ENCODE measurements around the gene COL20A1.
"Not testable (repeated sequence)": the region's sequence is repeated elsewhere in the genome, so short reads cannot be mapped to it uniquely, and the experiment has no call there.

The COL20A1 gene

GRCh38 chr20:63365601-63366389 lies 72.8 kb downstream of the COL20A1 start:
- no peak for DNase-seq

GRCh38 chr20:63366390-63367365 lies 73.7 kb downstream of the COL20A1 start:
- no peak for DNase-seq

DNA sequence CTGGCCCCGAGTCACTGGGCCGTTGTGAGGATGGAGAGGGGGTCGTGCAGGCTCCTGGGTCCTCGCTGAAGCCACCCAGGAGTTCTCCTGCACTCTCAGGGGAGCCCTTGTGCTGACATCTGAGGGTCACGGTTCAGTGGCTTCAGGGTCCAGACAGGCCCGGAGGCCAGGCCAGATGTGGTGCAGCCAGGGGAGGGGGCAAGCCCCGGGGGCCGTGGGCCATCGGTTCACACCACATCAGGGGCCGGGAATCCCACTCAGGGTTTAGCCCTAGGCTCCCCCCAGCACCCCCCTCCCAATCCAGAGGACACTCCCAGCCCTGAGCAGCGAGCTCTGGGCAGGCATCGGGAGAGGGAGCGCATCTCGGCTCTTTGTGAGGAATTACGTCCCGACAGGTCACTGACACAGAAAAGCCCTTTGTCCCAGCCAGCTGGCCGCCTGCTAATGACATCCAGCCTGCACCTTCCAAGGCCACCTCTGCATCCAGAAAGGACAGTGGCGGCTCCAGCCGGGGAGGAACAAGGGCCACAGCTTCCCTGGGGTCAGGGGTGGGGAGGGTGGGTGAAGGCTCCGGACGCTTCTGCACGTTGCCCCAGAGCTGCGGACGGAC lies 74.6 kb downstream of the COL20A1 start:
- no peak for DNase-seq

DNA sequence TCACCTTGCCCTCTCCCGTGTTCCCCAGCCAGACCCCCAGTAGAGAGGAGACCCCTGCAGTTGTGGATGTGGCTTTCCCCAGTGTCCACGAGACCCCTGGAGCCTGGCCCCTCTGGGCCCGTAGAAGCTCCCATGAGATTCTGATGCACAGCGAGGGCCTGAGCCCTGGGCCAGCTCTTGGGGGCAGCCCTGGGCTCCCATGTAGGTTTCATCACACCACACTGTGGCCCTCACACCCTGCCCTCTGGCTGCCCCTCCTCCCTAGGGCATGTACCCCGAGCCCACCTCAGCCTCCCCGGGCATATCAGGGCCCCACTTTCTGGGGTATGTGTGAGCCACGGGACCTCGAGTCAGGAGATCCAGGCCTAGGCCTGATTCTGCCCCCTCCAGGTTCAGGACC lies 75.2 kb downstream of the COL20A1 start:
- DNase-seq: no peak

DNA sequence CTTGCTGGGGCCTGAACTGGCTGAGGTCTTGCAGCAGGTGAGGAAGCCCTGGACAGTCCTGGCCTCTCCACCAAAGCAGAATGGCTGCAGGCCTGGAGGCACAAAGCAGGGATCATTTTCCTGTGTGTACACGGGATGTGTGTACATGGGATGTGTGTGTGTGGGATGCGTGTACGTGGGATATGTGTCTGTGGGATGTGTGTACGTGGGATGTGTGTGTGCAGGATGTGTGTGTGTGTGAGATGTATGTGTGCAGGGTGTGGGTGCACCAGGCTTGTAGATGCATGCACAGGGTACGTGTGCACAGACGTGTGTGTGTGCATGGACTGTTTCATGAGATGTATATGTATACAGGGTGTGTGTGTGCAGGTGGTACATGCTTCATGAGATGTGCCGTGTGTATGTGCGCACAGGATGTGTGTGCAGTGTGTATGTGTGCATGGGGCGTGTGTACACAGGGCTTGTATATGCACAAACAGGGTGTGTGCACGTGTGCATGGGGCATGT lies 76.1 kb downstream of the COL20A1 start:
- DNase-seq: no peak

DNA sequence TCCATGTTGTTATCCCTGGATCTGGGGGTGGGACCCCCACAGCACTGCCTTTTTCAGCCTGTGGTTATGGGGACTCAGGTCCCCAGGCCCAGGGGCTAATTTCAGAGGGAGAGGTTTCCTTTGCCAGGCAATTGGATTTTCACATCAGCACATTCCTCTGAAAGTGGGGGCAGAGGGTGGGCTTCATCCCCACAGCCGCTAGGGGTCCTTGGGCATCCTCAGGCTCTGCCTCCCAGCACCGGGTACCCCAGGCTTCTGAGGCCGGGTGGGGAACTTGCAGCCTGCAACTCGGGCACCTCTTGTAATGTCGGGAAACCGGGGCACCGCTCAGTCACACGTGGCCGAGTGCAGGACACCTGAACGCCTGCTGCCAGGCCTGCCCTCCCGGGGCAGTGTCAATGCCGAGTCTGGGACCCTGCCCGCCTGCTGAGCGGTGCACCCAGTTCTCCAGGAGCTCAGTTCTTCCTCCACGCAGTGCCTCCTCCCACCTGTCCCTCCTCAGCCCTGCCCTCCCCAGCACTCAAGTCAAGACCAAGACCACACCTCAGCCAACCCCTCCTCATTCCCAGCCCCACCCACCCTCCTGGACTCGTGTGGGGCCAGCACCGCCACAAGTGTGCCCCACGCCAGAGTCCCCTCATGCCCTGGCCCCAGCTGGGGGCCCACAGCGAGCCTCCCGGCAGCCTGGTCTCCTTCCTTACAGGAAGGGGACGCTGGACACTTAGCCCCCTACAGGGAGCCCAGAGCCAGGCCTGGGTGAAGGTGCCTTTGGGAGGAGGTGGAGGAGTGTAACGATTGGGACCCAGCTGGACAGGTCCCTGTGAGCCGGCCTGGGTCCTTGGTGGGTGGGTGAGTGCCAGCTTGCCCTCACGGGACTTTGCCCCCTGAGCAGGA lies 77.0 kb downstream of the COL20A1 start:
- no peak for DNase-seq

DNA sequence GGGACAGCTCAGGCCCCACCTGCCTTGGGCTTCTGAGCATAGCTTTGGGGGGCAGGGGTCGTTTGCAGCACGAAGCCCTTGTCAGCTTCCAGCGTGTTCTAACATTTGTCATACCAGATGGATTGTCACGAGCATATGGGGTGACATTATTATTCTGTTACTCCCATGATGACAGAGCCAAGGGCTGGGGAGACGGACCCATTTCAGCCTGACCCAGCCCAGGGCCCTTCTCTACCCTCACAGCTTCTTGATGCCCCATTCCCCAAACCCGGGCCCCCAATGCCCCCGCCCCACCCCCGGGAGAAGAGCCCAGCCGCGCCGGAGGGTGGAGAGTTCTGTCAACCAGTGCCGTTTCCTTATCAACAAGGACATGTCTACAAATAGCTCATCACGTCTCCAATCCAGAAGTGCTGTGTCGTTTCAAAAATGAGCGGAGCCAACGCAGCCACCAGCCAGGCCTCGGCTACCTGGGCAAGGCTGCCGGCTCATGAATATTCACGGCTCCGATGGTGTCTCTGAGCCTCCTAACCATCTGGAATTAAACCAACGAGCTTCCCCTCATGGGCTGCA lies 77.7 kb downstream of the COL20A1 start:
- DNase-seq: no peak

- DNase-seq: no peak
Measured at GRCh38 chr20:63371291-63371865, 78.4 kb downstream of the COL20A1 start.

- DNase-seq: no peak
Measured at GRCh38 chr20:63372971-63373885, 80.2 kb downstream of the COL20A1 start.

GRCh38 chr20:63373996-63374395 lies 81.0 kb downstream of the COL20A1 start:
- DNase-seq: no peak

GRCh38 chr20:63374504-63374903 lies 81.5 kb downstream of the COL20A1 start:
- DNase-seq: no peak

DNA sequence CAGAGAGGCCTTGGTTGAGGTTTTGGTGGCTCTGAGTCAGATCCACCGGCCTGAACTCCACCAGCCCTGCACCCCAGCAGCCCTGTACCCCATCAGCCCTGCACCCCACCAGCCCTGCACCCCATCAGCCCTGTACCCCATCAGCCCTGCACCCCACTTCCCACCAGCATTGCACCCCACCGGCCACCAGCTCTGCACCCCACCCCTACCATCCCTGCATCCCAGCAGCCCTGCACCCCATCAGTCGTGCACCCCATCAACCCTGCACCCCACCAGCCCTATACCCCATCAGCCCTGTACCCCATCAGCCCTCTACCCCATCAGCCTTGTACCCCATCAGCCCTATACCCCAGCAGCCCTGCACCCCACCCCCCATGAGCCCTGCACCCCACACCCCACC lies 82.5 kb downstream of the COL20A1 start:
- DNase-seq: no peak

DNA sequence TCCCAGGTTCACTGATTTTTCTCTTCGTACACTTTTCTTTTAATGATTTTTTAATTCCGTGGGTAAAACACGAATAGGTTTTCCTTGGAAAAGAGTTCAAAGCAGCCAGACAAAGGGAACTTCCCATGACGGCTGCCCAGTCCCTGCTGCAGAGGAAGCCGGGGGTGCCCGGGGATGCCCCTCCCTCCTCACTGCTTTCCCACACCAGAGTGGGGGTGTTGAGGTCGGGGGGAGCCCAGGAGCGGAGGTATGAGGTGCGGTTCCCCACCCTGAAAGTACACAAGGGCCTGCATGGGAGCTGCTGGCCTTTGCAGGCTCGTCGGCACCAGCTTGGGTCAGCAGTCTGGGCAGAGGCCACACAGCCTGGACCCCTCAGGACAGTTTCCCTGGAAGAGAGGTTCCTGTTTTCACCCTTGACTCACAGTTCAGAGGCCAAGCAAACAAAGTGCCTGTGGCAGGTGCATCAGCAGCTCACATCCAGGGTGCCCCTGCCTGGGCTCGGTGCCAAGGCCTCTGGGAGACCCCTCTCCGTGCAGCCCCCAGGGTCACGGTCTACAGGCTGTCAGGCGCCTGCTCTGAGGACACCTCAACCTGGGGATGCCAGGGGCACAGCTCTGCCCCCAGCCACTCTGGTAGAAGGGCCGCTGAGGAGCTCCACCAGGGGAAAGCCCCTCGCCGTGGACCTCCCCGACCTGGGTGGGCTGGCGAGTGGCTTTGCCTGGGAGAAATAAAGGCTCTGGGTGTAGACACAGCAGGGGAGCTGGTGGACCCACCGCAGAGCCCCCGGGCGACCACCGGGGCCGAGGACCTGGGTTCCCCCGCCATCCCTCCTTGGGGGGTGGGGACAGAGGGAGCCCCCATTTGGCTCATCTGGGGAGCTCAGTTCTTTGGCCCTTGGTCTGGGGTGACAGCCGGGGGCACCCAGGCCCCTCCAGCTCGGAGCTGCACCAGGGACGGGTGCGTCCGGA lies 83.6 kb downstream of the COL20A1 start:
- no peak for DNase-seq

- no peak for DNase-seq
Measured at GRCh38 chr20:63377256-63377941, 84.4 kb downstream of the COL20A1 start.

- no peak for DNase-seq
Measured at GRCh38 chr20:63377951-63378381, 85.0 kb downstream of the COL20A1 start.

GRCh38 chr20:63378626-63379025 lies 85.6 kb downstream of the COL20A1 start:
- no peak for DNase-seq

- DNase-seq: no peak
Measured at GRCh38 chr20:63379296-63379695, 86.3 kb downstream of the COL20A1 start.

- not testable (repeated sequence) for DNase-seq
Measured at GRCh38 chr20:63379872-63380271, 86.9 kb downstream of the COL20A1 start.

All from stimulated activated CD4-positive, alpha-beta T cell treated with anti-CD3 and anti-CD28 coated beads, Interleukin-12 subunit alpha, Interleukin-12 subunit beta, amount 100 ng/mL, for 4 hours (primary cell).